HepG2 (cell line): ENCODE data around the gene ZNF211. TPM values are rescaled to one million over a fixed set of nuclear protein-coding genes. Genes with fewer than 3 reads are reported as not detected.
A peak's percentile ranks its signal among the peaks of the same experiment; 100 is the strongest.

ENCODE experiments used
- CCDC6 ChIP-seq: sonication (generic); formaldehyde crosslinking; IDR thresholded peaks from 2 replicates; pipeline ENCODE4 v1.8.1; 2022; ENCODE audit warnings: mild to moderate bottlenecking, missing genetic modification reagents, moderate library complexity
- CTCF ChIP-seq: sonication (generic); formaldehyde crosslinking; IDR thresholded peaks from 2 replicates; pipeline ENCODE4 v1.5.0; 2020; ENCODE audit warnings: mild to moderate bottlenecking, missing genetic modification reagents, moderate library complexity
- FOXM1 ChIP-seq: sonication (generic); formaldehyde crosslinking; IDR thresholded peaks from 2 replicates; pipeline ENCODE4 v1.5.0; 2020; ENCODE audit warnings: missing genetic modification reagents
- GMEB2 ChIP-seq: IDR thresholded peaks from 2 replicates; pipeline ENCODE4 v1.6.1; 2016; ENCODE audit warnings: missing biosample characterization, missing genetic modification reagents, low read depth
- HES4 ChIP-seq: sonication (generic); formaldehyde crosslinking; IDR thresholded peaks from 2 replicates; pipeline ENCODE4 v1.9.0; 2021; ENCODE audit warnings: mild to moderate bottlenecking, missing genetic modification reagents, borderline replicate concordance
- HHEX ChIP-seq: IDR thresholded peaks from 2 replicates; pipeline ENCODE4 v1.6.1; 2016; ENCODE audit warnings: control low read depth
- HMGXB4 ChIP-seq, 2 experiments: sonication (generic) in 1 of 2; formaldehyde crosslinking in 1 of 2; IDR thresholded peaks; 2 replicates each; pipeline versions ENCODE4 v1.4.0 to v1.6.1; 2018 to 2020; ENCODE audit warnings: missing genetic modification reagents in 2 of 2, borderline replicate concordance in 1 of 2, low read depth in 1 of 2, mild to moderate bottlenecking in 1 of 2, missing biosample characterization in 1 of 2
- MED1 ChIP-seq: sonication (generic); formaldehyde crosslinking; IDR thresholded peaks from 2 replicates; pipeline ENCODE4 v1.4.0; 2020; ENCODE audit warnings: missing genetic modification reagents
- REXO4 ChIP-seq: sonication (generic); formaldehyde crosslinking; IDR thresholded peaks from 2 replicates; pipeline ENCODE4 v1.8.0; 2022; ENCODE audit warnings: missing genetic modification reagents, mild to moderate bottlenecking, borderline replicate concordance
- SOX5 ChIP-seq: IDR thresholded peaks from 2 replicates; pipeline ENCODE4 v1.6.1; 2016; ENCODE audit warnings: borderline replicate concordance
- ZFP91 ChIP-seq: sonication (generic); formaldehyde crosslinking; IDR thresholded peaks from 2 replicates; pipeline ENCODE4 v1.9.0; 2022; ENCODE audit warnings: missing genetic modification reagents, mild to moderate bottlenecking, borderline replicate concordance
- ZFX ChIP-seq: sonication (generic); formaldehyde crosslinking; IDR thresholded peaks from 2 replicates; pipeline ENCODE4 v1.4.0; 2020; ENCODE audit warnings: mild to moderate bottlenecking, low read depth, missing genetic modification reagents, moderate library complexity
- ZNF225 ChIP-seq: sonication (generic); formaldehyde crosslinking; IDR thresholded peaks from 2 replicates; pipeline ENCODE4 v1.4.0; 2020; ENCODE audit warnings: mild to moderate bottlenecking, missing genetic modification reagents
- ZNF513 ChIP-seq: sonication (generic); formaldehyde crosslinking; conservative IDR thresholded peaks from 2 replicates; pipeline ENCODE4 v1.5.0; 2020; ENCODE audit warnings: missing genetic modification reagents
- ZNF530 ChIP-seq: sonication (generic); formaldehyde crosslinking; IDR thresholded peaks from 2 replicates; pipeline ENCODE4 v1.5.0; 2020; ENCODE audit warnings: low read depth, mild to moderate bottlenecking, missing genetic modification reagents
- ZNF574 ChIP-seq: sonication (generic); formaldehyde crosslinking; IDR thresholded peaks from 2 replicates; pipeline ENCODE4 v1.4.0; 2020; ENCODE audit warnings: missing genetic modification reagents
- ZNF891 ChIP-seq: sonication (generic); formaldehyde crosslinking; IDR thresholded peaks from 2 replicates; pipeline ENCODE4 v1.5.0; 2020; ENCODE audit warnings: mild to moderate bottlenecking, missing genetic modification reagents
- polyA plus RNA-seq, 8 experiments: library from polyadenylated mRNA; depleted of rRNA in 3 of 8; stranded (reverse) in 7 of 8; unstranded in 1 of 8; fragments of >200 nt; fragmentation: Illumina TruSeq in 4 of 8; extraction: Trizol in 4 of 8; gene quantifications; 2 replicates each; pipeline versions ENCODE4 v1.2.1 to v1.2.3, GENCODE V29; 2011 to 2016; ENCODE audit warnings: low read depth in 4 of 8, missing spikeins in 1 of 8, mixed read lengths in 1 of 8; ENCODE audit not compliant: insufficient read depth in 1 of 8
- total RNA-seq, 5 experiments: library from RNA; depleted of rRNA; stranded (reverse); fragments of >200 nt; fragmentation: Illumina TruSeq; extraction: Trizol; gene quantifications; 2 replicates each; pipeline ENCODE4 v1.2.3, GENCODE V29; 2016; ENCODE audit warnings: low read depth in 1 of 5

The ZNF211 gene
- total and polyA plus RNA-seq, 2 of the 13 experiments (the other 11 are each of a cell fraction or from before 2014, with no cell fraction given), result 9.9 to 11.2 TPM

- TF ChIP-seq ZNF574, result peak; percentile 89
- TF ChIP-seq CCDC6 (CRISPR knock-in tag), result no peak
- TF ChIP-seq MED1 (CRISPR knock-in tag), result peak; percentile 48; the same call in 1 of the 2 replicates
- no peak for TF ChIP-seq HES4 (CRISPR knock-in tag)
- TF ChIP-seq FOXM1 (CRISPR knock-in tag), result 0 out of 2 replicates have a peak, but pooled peaks have one; percentile 39
- TF ChIP-seq HHEX, result no peak
- TF ChIP-seq ZNF513 (CRISPR knock-in tag), result no peak
- no peak for TF ChIP-seq REXO4 (CRISPR knock-in tag)
- TF ChIP-seq HMGXB4 (CRISPR knock-in tag; IDR thresholded peaks at IDR 0.05; ENCODE audit: borderline replicate concordance in 1 of 2, low read depth in 1 of 2), result peak; percentile 76
- peak; percentile 72; the same call in 1 of the 2 replicates for TF ChIP-seq GMEB2 (CRISPR knock-in tag)
- no peak for TF ChIP-seq SOX5 (CRISPR knock-in tag)
- TF ChIP-seq ZNF225 (CRISPR knock-in tag), result peak; percentile 52; the same call in 1 of the 2 replicates
- no peak for TF ChIP-seq ZNF891
- no peak for TF ChIP-seq ZNF530 (CRISPR knock-in tag)
- peak; percentile 43 for TF ChIP-seq CTCF
- TF ChIP-seq ZFX (CRISPR knock-in tag), result peak; percentile 70
- TF ChIP-seq ZFP91, result peak; percentile 89
These were observed 18.8 kb upstream of the ZNF211 start, which contains the start of gene ZNF134 (continued) for GRCh38 chr19:57613941-57614743.
